Stimulated activated CD8-positive, alpha-beta memory T cell treated with anti-CD3 and anti-CD28 coated beads, Interleukin-12 subunit alpha, Interleukin-12 subunit beta, amount 100 ng/mL, for 24 hours (primary cell): ENCODE results near the gene FRMD8.
A peak's percentile ranks its signal among the peaks of the same experiment; 100 is the strongest.

Source experiments
- DNase-seq: peaks from one replicate; pipeline ENCODE4 v3.0.0-alpha.2; 2020; ENCODE audit errors: extremely low read depth

FRMD8 gene, protein sequence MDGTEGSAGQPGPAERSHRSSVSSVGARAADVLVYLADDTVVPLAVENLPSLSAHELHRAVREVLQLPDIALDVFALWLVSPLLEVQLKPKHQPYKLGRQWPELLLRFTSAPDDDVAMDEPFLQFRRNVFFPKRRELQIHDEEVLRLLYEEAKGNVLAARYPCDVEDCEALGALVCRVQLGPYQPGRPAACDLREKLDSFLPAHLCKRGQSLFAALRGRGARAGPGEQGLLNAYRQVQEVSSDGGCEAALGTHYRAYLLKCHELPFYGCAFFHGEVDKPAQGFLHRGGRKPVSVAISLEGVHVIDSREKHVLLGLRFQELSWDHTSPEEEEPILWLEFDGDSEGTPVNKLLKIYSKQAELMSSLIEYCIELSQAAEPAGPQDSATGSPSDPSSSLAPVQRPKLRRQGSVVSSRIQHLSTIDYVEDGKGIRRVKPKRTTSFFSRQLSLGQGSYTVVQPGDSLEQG

DNA sequence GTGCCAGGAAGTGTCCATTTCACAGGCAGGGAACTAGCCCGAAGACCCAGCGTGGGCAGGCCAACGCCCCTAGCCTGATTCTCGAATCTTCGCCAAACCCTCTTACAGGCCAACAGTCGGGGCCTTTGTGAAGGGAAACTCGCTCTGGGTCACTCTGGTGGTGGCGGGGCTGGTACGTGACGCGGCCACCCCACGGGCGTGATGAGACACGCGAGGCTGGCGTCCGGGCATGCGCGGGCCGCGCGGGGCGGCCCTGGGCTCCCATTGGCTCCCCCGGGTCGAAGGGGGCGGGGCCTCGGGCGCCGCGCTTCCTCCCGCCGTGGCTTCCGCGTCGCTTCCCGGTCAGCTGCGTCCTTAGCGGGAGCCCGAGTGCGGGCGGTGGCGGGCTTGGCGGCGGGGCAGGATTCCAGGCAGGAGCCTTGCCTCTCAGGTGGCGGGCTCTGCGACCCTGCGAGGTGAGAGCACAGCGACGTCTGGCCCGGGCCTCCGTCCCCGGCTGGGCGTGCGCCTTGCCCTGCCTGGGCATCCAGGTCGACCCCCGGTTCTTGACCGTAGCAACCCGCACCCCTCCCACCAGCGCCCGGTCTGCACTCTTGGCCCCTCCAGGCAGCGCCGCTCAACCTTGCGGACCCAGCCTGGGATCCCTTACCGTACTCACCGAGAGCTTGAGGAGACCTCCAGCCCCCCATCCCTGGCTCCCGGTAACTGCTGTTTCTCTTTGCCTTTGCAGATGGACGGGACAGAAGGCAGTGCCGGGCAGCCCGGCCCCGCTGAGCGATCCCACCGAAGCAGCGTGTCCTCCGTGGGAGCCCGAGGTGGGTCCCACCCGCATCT is at the start of gene FRMD8:
TSS of gene FRMD8 (plus strand) at position 331 of the 834 bp plus-strand sequence. CDS start at position 731, 400 bp downstream.
- peak; percentile 63 for DNase-seq

DNA sequence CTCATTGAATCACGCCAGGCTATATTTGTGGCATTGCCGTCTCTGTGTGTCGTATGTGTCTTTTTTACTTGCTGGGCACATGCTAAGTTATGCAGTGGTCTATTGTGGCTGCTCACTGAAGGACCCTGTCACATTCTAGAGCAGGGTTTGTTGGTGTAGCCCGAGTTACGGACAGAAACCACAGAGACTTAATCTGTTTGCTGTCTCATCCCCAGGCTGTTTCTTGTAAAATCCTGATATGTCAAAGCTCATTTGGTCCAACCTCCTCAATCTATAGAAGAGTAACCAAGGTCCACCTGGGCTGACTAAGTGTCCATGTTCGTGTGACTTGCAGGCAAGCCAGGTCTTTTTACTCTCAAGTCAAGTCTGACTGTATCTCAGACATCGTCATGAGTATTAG is 47.8 kb upstream of the FRMD8 start:
- DNase-seq = no peak

DNA sequence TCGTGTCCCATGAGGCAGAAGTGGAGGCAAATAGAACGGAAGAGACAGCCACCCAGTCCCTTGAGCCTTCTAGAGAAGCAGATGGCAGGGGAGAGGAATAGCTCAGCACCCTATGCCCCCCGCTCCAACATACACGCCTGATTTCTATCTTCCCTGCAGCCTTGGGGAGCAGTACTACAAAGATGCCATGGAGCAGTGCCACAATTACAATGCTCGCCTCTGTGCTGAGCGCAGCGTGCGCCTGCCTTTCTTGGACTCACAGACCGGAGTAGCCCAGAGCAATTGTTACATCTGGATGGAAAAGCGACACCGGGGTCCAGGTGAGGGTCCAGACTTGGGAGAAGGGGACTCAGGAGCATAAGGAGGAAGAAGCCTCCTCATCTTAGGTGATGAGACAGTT is 46.2 kb upstream of the FRMD8 start:
- no peak for DNase-seq

DNA sequence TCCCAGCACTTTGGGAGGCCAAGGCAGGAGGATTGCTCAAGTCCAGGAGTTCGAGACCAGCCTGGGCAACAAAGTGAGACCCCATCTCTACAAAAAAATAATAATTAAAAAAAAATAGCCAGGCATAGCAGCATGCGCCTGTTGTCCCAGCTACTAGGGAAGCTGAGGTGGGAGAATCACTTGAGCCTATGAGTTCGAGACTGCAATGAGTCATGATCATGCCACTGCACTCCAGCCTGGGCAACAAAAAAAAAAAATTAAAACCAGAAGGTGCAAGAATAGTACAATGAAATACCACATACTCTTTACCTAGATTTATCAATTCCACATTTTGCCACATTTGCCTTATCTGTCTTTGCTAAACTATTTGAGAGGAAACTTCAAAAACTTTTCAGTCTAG is 44.6 kb upstream of the FRMD8 start:
- DNase-seq = no peak

DNA sequence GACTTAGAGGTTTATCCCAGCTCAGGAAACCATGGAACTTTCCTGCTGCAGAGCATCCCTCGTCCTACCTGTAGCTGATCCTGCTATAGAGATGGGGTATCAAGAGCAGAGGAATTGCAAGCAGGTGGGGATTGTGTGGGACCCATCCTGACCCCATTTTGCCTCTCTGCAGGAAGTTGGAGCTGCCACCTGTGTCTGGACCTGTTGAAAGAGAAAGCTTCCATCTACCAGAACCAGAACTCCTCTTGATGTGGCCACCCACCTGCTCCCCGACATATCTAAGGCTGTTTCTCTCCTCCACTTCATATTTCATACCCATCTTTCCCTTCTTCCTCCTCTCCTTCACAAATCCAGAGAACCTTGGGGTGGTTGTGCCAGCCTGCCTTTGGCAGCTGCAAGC is 34.9 kb upstream of the FRMD8 start:
- no peak for DNase-seq

DNA sequence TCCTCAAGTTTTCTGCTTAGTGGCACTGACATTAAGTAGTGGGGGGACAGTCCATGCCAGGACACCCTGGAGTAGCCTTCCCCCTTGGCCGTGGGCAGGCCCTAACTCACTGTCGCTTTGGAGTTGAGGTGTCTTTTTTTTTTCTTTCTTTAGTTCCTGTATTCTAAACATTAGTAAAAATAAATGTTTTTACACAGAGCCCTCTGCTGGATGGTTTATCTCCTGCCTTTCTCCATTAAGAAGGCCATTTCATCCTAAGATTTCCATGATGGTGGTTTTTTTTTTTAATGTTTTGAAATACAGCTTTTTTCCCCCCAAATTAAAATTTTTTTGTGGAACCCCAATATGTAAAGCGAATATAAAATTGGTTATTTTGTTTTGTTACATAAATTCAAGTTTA is 33.7 kb upstream of the FRMD8 start:
- no peak for DNase-seq

DNA sequence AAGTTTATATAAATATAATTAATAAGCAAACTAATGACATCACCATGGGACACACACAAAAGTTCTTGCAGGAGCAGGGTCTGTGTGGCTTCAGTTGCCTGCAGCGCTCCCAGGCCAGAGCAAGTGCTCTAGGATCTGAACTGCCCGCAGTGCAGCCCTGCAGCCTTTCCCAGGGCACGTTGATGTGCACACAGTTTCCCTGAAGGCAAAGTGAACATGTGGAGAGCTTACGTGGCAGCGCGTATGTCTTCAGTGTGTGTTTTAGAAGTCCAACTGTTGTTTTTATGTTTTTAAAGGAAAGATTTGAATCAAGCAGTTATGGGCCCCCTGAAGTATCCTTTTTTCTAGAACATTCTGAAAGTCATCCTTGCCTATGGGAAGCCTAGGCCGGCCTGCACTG is 33.1 kb upstream of the FRMD8 start:
- no peak for DNase-seq

DNA sequence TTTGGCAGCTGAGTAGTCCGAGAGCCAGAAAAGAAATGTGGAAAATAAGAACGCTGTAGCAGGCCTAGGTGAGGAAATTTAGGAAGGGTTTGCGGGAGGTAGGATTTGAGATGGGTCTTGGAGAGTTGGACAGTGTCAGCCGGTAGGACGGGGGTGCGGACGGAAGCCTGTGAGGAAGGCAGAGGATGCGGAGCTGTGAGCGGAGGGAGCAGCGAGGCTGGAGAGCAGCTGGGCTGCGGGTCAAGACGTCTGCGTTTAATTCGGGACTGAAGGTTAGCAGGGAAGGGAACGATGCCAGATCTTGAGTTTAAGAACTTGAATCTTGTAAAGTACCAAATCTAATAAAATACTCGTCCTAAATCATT is 32.6 kb upstream of the FRMD8 start:
- DNase-seq = no peak

DNA sequence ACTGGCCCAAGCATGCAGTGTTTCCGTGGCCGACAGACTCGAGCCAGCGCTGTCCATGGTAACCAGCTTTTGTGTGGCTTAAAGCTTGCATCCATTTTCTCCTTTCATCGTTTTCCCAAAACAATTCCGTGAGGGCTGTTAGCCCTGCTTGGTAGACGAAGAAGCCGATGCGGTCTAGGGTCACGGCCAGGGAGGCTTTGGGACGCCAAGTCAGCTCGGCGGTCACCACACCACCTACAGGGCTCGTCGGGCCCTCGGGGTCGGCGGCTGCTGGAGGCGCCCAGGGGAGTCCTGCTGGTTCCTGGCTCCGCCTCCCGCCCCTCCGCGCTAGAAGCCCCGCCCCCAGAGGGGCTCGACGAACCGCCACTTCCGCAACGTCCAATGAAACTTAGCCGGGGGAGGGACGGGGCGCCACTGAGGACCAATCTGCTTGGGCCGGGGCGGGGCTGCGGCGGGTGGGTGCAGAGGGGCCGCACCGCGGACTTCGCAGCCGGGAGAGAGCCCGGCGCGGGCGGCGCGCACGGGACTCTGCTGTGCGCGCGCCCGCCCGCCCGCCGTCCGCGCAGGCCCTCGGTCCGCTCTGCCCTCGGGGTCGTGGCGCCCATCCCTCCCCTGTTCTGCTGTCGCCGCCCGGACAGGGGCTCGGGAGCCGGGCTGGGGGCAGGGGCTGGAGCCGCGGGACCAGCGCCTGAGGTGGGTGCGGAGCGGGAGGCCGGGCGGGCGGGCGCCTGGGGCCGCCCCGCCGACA is 32.0 kb upstream of the FRMD8 start, which contains the start of gene TIGD3:
TSS of gene TIGD3 (plus strand) at position 487 of the 748 bp plus-strand sequence. CDS start 1,058 bp downstream, outside the sequence.
- DNase-seq = peak; percentile 98

DNA sequence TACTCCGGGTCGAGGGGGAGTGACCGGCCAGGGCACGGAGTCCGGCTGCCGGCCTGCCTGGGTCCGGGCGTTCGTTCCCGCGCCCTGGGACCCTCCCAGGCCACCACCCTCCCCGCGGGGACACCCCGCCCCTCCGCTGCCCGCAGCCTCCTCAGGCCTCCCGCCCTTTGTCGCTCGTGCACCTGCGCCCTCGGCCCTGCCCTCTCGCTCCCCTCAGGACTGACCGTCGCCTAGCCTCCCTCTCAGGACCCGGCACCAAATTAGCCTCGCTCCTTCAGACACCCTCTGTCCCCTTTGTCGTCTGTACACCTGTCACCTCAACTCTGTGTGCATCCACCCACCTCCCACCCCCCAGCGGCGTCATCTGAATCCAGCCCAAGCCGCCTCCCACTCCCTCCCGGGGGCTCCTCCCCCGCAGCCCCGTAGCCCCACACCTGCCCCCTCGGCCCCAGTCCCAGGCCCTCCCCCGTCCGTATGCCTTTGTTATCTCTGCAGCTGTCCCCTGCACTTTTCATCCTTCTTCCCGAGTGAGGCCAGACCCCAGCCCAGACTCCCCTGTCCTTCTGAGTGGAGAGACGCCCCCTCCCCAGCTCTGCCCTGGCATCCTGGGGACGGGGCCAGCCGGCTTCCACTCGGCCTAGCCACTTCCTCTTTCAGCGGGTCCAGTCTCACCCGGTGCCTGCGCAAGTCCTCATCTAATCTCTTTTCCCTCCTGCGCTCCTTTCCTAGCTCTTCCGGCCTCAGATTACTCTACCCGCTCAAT is 31.2 kb upstream of the FRMD8 start:
- DNase-seq = no peak

DNA sequence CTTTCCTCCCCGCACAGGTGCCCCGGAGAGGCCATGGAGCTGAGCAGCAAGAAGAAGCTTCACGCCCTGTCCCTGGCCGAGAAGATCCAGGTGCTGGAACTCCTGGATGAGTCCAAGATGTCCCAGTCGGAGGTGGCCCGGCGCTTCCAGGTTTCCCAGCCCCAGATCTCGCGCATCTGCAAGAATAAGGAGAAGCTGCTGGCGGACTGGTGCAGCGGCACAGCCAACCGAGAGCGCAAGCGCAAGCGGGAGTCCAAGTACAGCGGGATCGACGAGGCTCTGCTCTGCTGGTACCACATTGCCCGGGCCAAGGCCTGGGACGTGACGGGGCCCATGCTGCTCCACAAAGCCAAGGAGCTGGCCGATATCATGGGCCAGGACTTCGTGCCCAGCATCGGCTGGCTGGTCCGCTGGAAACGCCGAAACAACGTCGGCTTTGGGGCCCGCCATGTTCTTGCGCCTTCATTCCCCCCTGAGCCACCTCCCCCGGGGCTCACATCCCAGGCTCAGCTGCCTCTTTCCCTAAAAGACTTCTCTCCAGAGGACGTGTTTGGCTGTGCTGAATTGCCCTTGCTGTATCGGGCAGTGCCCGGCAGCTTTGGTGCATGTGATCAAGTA is 30.6 kb upstream of the FRMD8 start:
- no peak for DNase-seq

DNA sequence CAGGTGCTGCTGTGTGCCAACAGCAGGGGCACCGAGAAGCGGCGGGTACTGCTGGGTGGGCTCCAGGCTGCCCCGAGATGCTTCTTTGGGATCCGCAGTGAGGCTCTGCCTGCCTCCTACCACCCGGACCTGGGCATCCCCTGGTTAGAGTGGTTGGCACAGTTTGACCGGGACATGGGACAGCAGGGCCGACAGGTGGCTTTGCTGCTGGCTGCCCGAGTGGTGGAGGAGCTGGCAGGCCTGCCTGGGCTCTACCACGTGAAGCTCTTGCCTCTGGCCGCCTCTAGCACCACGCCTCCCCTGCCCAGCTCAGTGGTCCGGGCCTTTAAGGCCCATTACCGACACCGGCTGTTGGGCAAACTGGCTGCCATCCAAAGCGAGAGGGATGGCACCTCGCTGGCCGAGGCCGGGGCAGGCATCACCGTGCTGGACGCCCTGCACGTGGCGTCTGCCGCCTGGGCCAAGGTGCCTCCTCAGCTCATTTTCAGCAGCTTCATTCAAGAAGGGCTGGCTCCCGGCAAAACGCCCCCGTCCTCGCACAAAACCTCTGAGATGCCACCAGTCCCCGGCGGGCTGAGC is 30.0 kb upstream of the FRMD8 start:
- no peak for DNase-seq

DNA sequence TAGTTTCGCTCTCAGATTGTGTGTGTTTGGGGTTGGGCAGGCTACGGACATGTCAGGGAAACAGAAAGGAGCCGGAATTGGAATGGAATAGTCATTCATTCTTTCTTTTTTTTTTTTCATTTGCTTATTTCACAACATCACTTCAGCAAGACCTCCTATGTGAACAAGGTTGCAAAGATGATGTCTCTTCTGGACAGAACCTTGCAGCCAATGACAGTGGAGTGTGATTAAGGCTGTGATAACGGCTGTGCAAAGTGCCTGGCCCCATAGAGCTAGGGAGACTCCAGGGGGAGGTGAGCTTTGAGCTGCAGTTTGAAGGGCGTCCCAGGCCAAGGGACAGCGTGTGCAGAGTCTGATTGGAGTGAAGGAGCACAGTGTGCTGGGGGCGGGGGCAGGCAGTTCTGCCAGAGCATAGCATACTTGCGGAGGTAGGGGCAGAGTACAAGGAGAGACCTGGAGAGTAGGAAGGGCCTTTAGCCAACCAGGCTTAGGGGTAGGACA is 28.5 kb upstream of the FRMD8 start:
- no peak for DNase-seq

DNA sequence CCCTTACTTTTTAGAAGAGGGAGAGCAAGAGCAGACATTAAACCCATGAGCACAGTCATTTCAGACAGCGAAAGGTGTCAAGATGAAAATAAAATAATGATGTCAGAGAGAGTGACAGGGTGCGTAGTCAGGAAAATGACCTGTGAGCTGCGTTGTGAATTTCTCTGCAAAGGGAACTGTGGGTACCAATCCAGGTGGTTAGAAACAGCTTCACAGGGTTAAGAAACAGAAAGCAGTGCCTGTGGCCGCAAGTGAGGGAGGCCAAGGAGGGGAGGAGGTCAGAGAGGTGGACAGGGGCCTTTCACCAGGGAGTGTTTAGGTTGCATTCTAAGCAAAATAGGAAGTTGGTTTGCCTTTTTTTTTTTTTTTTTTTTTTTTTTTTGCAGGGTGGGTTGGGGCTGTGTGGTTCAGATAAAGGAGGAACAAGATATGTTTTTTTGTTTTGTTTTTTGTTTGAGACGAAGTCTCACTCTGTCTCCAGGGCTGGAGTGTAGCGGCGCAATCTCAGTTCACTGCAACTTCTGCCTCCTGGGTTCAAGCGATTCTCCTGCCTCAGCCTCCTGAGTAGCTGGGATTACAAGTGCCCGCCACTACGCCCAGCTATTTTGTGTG is 24.0 kb upstream of the FRMD8 start:
- no peak for DNase-seq

DNA sequence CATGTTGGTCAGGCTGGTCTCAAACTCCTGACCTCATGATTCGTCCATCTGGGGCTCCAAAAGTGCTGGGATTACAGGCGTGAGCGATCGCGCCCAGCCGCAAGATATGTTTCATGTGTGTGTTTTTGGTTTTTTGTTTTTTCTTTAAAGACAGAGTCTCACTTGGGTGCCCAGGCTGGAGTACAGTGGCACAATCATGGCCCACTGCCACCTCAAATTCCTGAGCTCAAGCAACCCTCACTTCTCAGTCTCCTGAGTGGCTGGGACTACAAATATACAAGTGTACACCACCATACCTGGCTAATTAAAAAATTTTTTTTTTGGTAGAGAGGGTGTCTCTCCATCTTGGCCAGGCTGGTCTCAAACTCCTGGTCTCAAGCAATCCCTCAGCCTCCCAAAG is 23.5 kb upstream of the FRMD8 start:
- DNase-seq = no peak

DNA sequence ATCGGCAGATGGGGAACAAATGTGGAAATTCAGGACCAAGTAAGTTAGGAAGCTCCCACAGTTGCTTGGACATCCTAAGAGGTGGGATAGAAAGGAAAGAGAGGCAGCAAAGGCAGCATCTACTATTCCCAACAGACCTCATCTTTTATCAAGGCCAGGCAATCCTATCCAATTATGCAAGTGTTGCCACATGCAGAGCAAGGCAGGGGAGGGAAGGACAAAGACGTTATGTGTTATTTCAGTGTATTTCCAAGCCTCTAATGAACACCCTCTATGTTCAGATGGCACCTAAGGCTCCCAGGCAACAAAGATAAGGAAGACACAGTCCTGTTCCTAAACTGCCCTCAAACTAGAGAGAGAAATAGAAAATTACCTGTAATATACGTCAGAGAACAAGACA is 22.7 kb upstream of the FRMD8 start:
- DNase-seq = no peak

DNA sequence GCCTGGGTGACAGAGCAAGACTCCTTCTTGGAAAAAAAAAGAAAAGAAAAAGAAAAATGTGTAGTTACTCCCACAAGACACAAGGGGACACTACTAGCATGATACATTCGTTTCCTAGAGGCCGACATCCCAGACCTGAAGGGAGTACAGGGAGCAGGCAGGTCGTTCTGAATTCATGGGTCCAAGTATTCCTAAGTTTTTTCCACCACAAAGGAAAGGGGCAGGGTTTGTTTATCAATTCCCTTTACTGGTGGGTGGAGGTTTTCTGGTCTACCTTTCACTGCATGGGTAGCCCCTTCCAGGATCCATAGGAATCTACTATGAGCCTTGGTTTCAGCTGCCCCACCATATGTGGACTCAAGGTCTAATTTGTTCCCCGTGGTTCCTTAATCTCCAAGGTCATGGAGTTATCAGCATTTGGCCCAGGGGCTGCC is 20.1 kb upstream of the FRMD8 start:
- no peak for DNase-seq

DNA sequence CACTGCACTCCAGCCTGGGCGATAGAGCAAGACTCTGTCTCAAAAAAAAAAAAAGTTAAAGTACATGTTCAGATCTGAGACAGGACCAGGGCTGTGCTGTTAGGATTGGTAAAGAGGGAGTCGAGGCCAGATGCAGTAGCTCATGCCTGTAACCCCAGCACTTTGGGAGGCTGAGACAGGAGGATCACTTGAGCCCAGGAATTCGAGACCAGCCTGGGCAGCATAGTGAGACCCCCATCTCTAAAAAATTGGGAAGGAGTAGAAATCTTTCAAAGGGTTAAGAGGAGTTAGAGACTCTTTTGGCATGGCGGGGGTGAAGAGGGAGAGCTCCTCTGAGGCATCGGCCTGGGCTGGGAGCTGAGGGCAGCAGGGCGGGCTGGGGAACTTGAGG is 15.8 kb upstream of the FRMD8 start:
- DNase-seq = no peak

DNA sequence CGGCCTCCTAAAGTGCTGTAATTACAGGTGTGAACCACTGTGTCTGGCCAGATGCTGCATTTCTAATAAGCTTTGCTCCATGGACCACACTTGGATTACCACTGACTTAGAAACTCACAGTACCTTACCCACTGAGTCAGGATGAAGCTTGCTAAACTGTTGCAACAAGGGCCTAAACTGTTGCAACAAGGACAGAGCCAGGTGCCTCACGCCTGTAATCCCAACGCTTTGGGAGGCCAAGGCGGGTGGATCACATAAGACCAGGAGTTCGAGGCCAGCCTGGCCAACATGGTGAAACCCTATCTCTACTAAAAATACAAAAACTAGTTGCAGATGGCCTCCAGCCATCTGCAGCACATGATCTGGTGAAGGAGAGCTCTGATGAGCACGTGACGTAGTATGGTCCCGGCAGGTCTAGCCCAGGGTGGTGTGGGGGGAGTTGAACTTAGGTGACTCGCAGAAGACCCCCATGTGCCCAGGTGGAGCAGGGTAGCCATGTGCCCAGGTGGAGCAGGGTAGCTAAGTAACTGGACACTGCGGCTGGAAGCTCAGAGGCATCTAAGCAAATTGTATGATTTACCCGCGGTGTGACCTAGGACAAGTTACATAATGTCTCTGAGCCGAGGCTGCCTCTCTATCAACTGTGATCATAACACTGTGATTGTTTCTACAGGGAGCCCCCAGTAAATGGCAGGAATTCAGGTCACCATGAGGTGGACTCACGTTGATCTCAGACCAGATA is 12.4 kb upstream of the FRMD8 start:
- no peak for DNase-seq
